Spleen (tissue), 11 donors: ENCODE data around the gene TRAPPC2B. TPM values are rescaled to one million over a fixed set of nuclear protein-coding genes. Genes with fewer than 3 reads are reported as not detected.

Source experiments
- DNase-seq: peaks from one replicate; pipeline ENCODE4 v3.0.0-alpha.2; 2020
- H3K27ac ChIP-seq, 8 donors: fragments of 200-600 bp; sonication (generic) in 7 of 8; 1 replicate in 4 of 8; 2 replicates in 4 of 8; pipeline versions ENCODE4 v1.5.0 to v1.8.0; 2016 to 2021; ENCODE audit warnings: inconsistent platforms in 4 of 8, mild to moderate bottlenecking in 4 of 8, moderate library complexity in 1 of 8
- H3K27me3 ChIP-seq, 7 donors: fragments of 200-600 bp; sonication (generic) in 6 of 7; replicated peaks in 1 of 7; 1 replicate in 4 of 7; 2 replicates in 3 of 7; pipeline versions ENCODE4 v1.5.0 to v1.8.0; 2016 to 2021; ENCODE audit warnings: inconsistent platforms in 3 of 7, mild to moderate bottlenecking in 1 of 7
- H3K36me3 ChIP-seq, 6 donors: fragments of 200-600 bp; sonication (generic) in 5 of 6; 1 replicate in 4 of 6; 2 replicates in 2 of 6; pipeline versions ENCODE4 v1.5.0 to v1.8.0; 2016 to 2021; ENCODE audit warnings: inconsistent platforms in 2 of 6
- H3K4me1 ChIP-seq, 6 donors: fragments of 200-600 bp; sonication (generic) in 5 of 6; 1 replicate in 3 of 6; 2 replicates in 3 of 6; pipeline versions ENCODE4 v1.5.0 to v1.8.0; 2016 to 2021; ENCODE audit warnings: inconsistent platforms in 3 of 6
- H3K4me3 ChIP-seq, 8 donors: fragments of 200-600 bp; sonication (generic) in 7 of 8; 1 replicate in 4 of 8; 2 replicates in 4 of 8; pipeline versions ENCODE4 v1.5.0 to v1.8.0; 2016 to 2021; ENCODE audit warnings: inconsistent platforms in 4 of 8, mild to moderate bottlenecking in 4 of 8, moderate library complexity in 2 of 8
- H3K9me3 ChIP-seq, 8 donors: fragments of 200-600 bp; sonication (generic) in 7 of 8; 1 replicate in 4 of 8; 2 replicates in 4 of 8; pipeline versions ENCODE4 v1.5.0 to v1.8.0; 2016 to 2021; ENCODE audit warnings: inconsistent platforms in 4 of 8
- CTCF ChIP-seq, 11 experiments: fragments of 200-600 bp in 7 of 11; fragments of 450-650 bp in 4 of 11; sonication (generic) in 4 of 11; IDR thresholded peaks in 8 of 11; conservative IDR thresholded peaks in 3 of 11; 1 replicate in 7 of 11; 2 replicates in 4 of 11; pipeline versions ENCODE4 v1.4.0 to v1.8.0; 2016 to 2021; ENCODE audit warnings: antibody characterized with exemption in 11 of 11, inconsistent platforms in 4 of 11, mild to moderate bottlenecking in 1 of 11
- POLR2A ChIP-seq, 3 donors: fragments of 450-650 bp; IDR thresholded peaks; one replicate each; pipeline ENCODE4 v1.5.1; 2017; ENCODE audit warnings: antibody characterized with exemption in 3 of 3, mild to moderate bottlenecking in 1 of 3
- POLR2AphosphoS5 ChIP-seq, 3 donors: sonication (generic); formaldehyde crosslinking; IDR thresholded peaks; one replicate each; pipeline ENCODE4 v1.5.1; 2017; ENCODE audit warnings: antibody characterized with exemption in 3 of 3
- WGBS, 5 donors: extraction: QIAGEN DNeasy Blood & Tissue Kit in 3 of 5; methylation state at CpG; one replicate each; pipeline versions ENCODE4 v1.1.5 to v1.1.7; 2013 to 2018; 5-methylcytosine and 5-hydroxymethylcytosine counted together
- intact Hi-C: fragments of 100-400 bp; cut with DNase I; formaldehyde crosslinking; loops from one replicate; pipeline ENCODE4 v1.15.0; 2023; ENCODE audit warnings: low total_unique reads
- polyA plus RNA-seq, 3 donors: library from polyadenylated mRNA; stranded (reverse); fragments of 200-250 nt; gene quantifications; one replicate each; pipeline ENCODE4 v1.2.1, GENCODE V29; 2013
- total RNA-seq, 7 donors: library from RNA; depleted of rRNA in 3 of 7; stranded (reverse); fragments of >200 nt in 3 of 7; fragmentation: NEBNext Ultra II Directional in 4 of 7; extraction: Animal tissue kit (Norgen Biotek cat#: 25700) in 4 of 7; gene quantifications; one replicate each; pipeline versions ENCODE4 v1.1.0 to v1.2.1, GENCODE V29; 2016 to 2021
- donor health status: healthy with polysubstance abuse.
- donor health status: DM: no; HTN: no; CAD: no; lungs with moderate emphysema.
- donor health status: DM: no; HTN: no; CAD: no.
- donor health status: Bipolar disorder and iron deficiency.
- donor health status: healthy.
- donor health status: DM: no; HTN: no; CAD: no.
- donor health status: DM: yes; HTN: yes; CAD: no.

TRAPPC2B gene
- total and polyA plus RNA-seq, 10 donors = 7.7 to 36.6 (median 21.2) TPM

- no peak for TF ChIP-seq CTCF (IDR thresholded peaks at IDR 0.05 in 8 of 11, conservative IDR thresholded peaks at IDR 0.05 in 3 of 11)
- no peak for TF ChIP-seq POLR2A (IDR thresholded peaks at IDR 0.05)
- TF ChIP-seq POLR2AphosphoS5 (IDR thresholded peaks at IDR 0.05) = no peak
- no peak overlapping the region for H3K27ac ChIP-seq
- peaks cover 0 to 84% (median 67%) of the 10 kb centered on the region in 8 donors for H3K9me3 ChIP-seq
- DNase-seq = no peak
- intact Hi-C loops = no loop called here
- no peaks in the 10 kb centered on the region for H3K27me3 ChIP-seq
- peaks cover 8 to 74% (median 53%) of the 10 kb centered on the region in 6 donors for H3K36me3 ChIP-seq
- no peak overlapping the region for H3K4me3 ChIP-seq
- H3K4me1 ChIP-seq = peaks cover 15 to 48% (median 26%) of the 10 kb centered on the region in 6 donors
- 86 to 100% (median 95%) methylated on average over 4 of the region's 4 CpGs for WGBS, 5 donors
These were observed 7.4 kb upstream of the TRAPPC2B start for GRCh38 chr19:57355916-57356315.

GRCh38 chr19:57357406-57357805 is 5.9 kb upstream of the TRAPPC2B start:
- no peak for DNase-seq
- 94 to 100% (median 98%) methylated on average over 5 of the region's 5 CpGs for WGBS, 5 donors
- intact Hi-C loops = no loop called here
- Histone ChIP-seq H3K4me1 (peaks cover 9 to 46% (median 17%) of the 10 kb centered on the region in 6 donors), H3K27ac (no peak overlapping the region), H3K4me3 (no peak overlapping the region), H3K36me3 (peaks cover 8 to 72% (median 53%) of the 10 kb centered on the region in 6 donors), H3K9me3 (peaks cover 0 to 96% (median 74%) of the 10 kb centered on the region in 8 donors), H3K27me3 (no peaks in the 10 kb centered on the region)
- no peak for TF ChIP-seq CTCF (IDR thresholded peaks at IDR 0.05 in 8 of 11, conservative IDR thresholded peaks at IDR 0.05 in 3 of 11)
- TF ChIP-seq POLR2A (IDR thresholded peaks at IDR 0.05) = no peak
- no peak for TF ChIP-seq POLR2AphosphoS5 (IDR thresholded peaks at IDR 0.05)

- no peak for DNase-seq
- peaks cover 0 to 85% (median 69%) of the 10 kb centered on the region in 8 donors for H3K9me3 ChIP-seq
- intact Hi-C loops = no loop called here
- no peaks in the 10 kb centered on the region for H3K27me3 ChIP-seq
- TF ChIP-seq POLR2A (IDR thresholded peaks at IDR 0.05) (no peak), POLR2AphosphoS5 (IDR thresholded peaks at IDR 0.05) (no peak), CTCF (IDR thresholded peaks at IDR 0.05 in 8 of 11, conservative IDR thresholded peaks at IDR 0.05 in 3 of 11) (no peak)
- H3K4me3 ChIP-seq = no peak overlapping the region
- peaks cover 3 to 45% (median 18%) of the 10 kb centered on the region in 6 donors for H3K4me1 ChIP-seq
- H3K27ac ChIP-seq = peak overlapping the region in 5 of 8 donors; percentile 9 to 49 (median 16)
- H3K36me3 ChIP-seq = peaks cover 8 to 53% (median 41%) of the 10 kb centered on the region in 6 donors
These were observed 4.1 kb upstream of the TRAPPC2B start for GRCh38 chr19:57359300-57359699.

DNA sequence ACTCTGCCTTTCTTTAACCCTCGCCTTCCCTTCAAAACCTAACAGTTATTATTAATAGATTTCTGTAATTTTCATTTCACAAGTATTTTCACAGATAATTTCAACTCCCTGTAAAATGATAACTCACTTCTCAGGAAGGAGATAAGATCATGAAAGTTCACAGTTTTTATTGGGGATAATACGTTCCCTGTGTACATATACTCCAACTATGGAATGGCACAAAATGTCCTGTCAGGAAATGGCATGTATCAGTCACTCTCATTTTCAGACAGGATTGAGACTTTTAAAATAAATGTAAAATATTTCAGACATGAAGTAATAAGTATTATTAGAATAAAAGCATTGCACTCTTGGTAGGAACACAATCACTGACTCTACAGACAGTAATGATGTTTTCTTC is 932 bp upstream of the TRAPPC2B start:
- no peak for DNase-seq
- WGBS, 5 donors = 66 to 84% (median 72%) methylated on average over 2 of the region's 2 CpGs
- TF ChIP-seq POLR2AphosphoS5 (IDR thresholded peaks at IDR 0.05) (no peak), CTCF (IDR thresholded peaks at IDR 0.05 in 8 of 11, conservative IDR thresholded peaks at IDR 0.05 in 3 of 11) (no peak), POLR2A (IDR thresholded peaks at IDR 0.05) (no peak)

More for the DNA sequence above, 932 bp upstream of the TRAPPC2B start:
- H3K36me3 ChIP-seq = peaks cover 4 to 40% (median 10%) of the 10 kb centered on the region in 6 donors
- H3K4me1 ChIP-seq = peaks cover 3 to 50% (median 22%) of the 10 kb centered on the region in 6 donors
- intact Hi-C loops = no loop called here
- H3K9me3 ChIP-seq = peaks cover 0 to 77% (median 47%) of the 10 kb centered on the region in 8 donors
- peak overlapping the region in 4 of 8 donors; percentile 63 to 89 (median 73) for H3K4me3 ChIP-seq
- no peaks in the 10 kb centered on the region for H3K27me3 ChIP-seq
- peak overlapping the region; percentile 76 to 98 (median 96) for H3K27ac ChIP-seq
